ENCODE measurements around the gene RBM33. TPM values are rescaled to one million over a fixed set of nuclear protein-coding genes. Genes with fewer than 3 reads are reported as not detected.

RBM33 gene
- polyA plus RNA-seq, 1 experiment, result 5.0 TPM

- no peaks in the 10 kb centered on the region for H3K27me3 ChIP-seq (ENCODE audit: control insufficient read depth, insufficient read depth, low read length)
- ChIA-PET POLR2A (no interaction called here), CTCF (interaction anchor here (1.0 to 2.1 kb wide), 3 partner anchors 22 to 149 kb away, joined by 3 to 5 read pairs (median 5); no protein-coding TSS in a partner anchor)
- no peak for DNase-seq (ENCODE audit: low read depth)
- no peak for TF ChIP-seq CTCF (IDR thresholded peaks at IDR 0.05; ENCODE audit: insufficient read depth, low read depth, low read length)
- peaks cover 20% of the 10 kb centered on the region for H3K36me3 ChIP-seq (ENCODE audit: control insufficient read depth, insufficient read depth, low read length)
- no peak overlapping the region for H3K4me3 ChIP-seq (ENCODE audit: low read depth, low read length)
Observed at GRCh38 chr7:155744971-155745683, 100.7 kb downstream of the RBM33 start.

GRCh38 chr7:155745737-155746136 is 101.3 kb downstream of the RBM33 start:
- no peaks in the 10 kb centered on the region for H3K27me3 ChIP-seq (ENCODE audit: control insufficient read depth, insufficient read depth, low read length)
- ChIA-PET POLR2A (no interaction called here), CTCF (interaction anchor here (2.1 kb wide), 1 partner anchor 147 kb away, joined by 5 read pairs; no protein-coding TSS in a partner anchor)
- DNase-seq (ENCODE audit: low read depth), result no peak
- H3K4me3 ChIP-seq (ENCODE audit: low read depth, low read length), result no peak overlapping the region
- TF ChIP-seq CTCF (IDR thresholded peaks at IDR 0.05; ENCODE audit: insufficient read depth, low read depth, low read length), result no peak
- H3K36me3 ChIP-seq (ENCODE audit: control insufficient read depth, insufficient read depth, low read length), result peaks cover 20% of the 10 kb centered on the region

- POLR2A ChIA-PET, result no interaction called here
- DNase-seq (ENCODE audit: low read depth), result no peak
- CTCF ChIA-PET, result interaction anchor here (0.7 to 2.1 kb wide), 3 partner anchors 9 to 148 kb away, joined by 3 to 5 read pairs (median 3); no protein-coding TSS in a partner anchor
- TF ChIP-seq CTCF (IDR thresholded peaks at IDR 0.05; ENCODE audit: insufficient read depth, low read depth, low read length), result no peak
- no peak overlapping the region for H3K4me3 ChIP-seq (ENCODE audit: low read depth, low read length)
- H3K27me3 ChIP-seq (ENCODE audit: control insufficient read depth, insufficient read depth, low read length), result no peaks in the 10 kb centered on the region
- peaks cover 20% of the 10 kb centered on the region for H3K36me3 ChIP-seq (ENCODE audit: control insufficient read depth, insufficient read depth, low read length)
Observed at GRCh38 chr7:155746188-155746587, 101.7 kb downstream of the RBM33 start.

GRCh38 chr7:155747209-155747608 is 102.7 kb downstream of the RBM33 start:
- ChIA-PET POLR2A (no interaction called here), CTCF (interaction anchor here (1.0 to 1.2 kb wide), 2 partner anchors 10 to 148 kb away, joined by 3 read pairs; no protein-coding TSS in a partner anchor)
- H3K27me3 ChIP-seq (ENCODE audit: control insufficient read depth, insufficient read depth, low read length), result no peaks in the 10 kb centered on the region
- no peak for DNase-seq (ENCODE audit: low read depth)
- no peak for TF ChIP-seq CTCF (IDR thresholded peaks at IDR 0.05; ENCODE audit: insufficient read depth, low read depth, low read length)
- H3K36me3 ChIP-seq (ENCODE audit: control insufficient read depth, insufficient read depth, low read length), result peaks cover 16% of the 10 kb centered on the region
- H3K4me3 ChIP-seq (ENCODE audit: low read depth, low read length), result no peak overlapping the region

- TF ChIP-seq CTCF (IDR thresholded peaks at IDR 0.05; ENCODE audit: insufficient read depth, low read depth, low read length), result no peak
- Histone ChIP-seq H3K4me3 (ENCODE audit: low read depth, low read length) (no peak overlapping the region), H3K36me3 (ENCODE audit: control insufficient read depth, insufficient read depth, low read length) (peaks cover 10% of the 10 kb centered on the region), H3K27me3 (ENCODE audit: control insufficient read depth, insufficient read depth, low read length) (no peaks in the 10 kb centered on the region)
- no peak for DNase-seq (ENCODE audit: low read depth)
- ChIA-PET CTCF (no interaction called here), POLR2A (no interaction called here)
Observed at GRCh38 chr7:155749578-155749977, 105.1 kb downstream of the RBM33 start.
